HG03521 (cell line): Measurements from ENCODE around the gene SKIC8.
A peak's percentile ranks its signal among the peaks of the same experiment; 100 is the strongest.

Experiments used
- ATAC-seq: cut with Tn5 transposase; IDR thresholded peaks from one replicate; pipeline ENCODE4 v1.9.1; 2021; ENCODE audit warnings: mild to moderate bottlenecking, moderate library complexity; ENCODE audit not compliant: unreplicated experiment

The SKIC8 gene

DNA sequence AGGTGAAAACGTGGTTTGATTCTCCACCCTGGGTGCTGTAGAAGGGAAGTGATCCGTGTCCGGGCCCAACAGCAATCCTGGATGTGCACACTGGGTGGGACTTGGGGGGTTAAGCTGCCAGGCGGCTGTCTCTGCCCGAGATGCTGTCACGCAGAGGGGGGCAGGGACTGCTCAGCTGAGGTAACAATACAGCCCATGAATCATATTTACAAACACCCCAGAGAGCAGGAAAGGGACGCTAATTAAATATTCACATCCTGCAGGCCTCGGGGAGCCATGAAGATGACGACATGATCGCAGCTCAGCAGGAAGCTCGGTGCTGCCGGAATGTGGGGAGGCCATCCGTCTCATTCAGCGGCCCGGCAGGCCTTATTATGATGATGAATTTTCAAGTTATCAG, 22.8 kb upstream of the SKIC8 start:
- ATAC-seq, result no peak

DNA sequence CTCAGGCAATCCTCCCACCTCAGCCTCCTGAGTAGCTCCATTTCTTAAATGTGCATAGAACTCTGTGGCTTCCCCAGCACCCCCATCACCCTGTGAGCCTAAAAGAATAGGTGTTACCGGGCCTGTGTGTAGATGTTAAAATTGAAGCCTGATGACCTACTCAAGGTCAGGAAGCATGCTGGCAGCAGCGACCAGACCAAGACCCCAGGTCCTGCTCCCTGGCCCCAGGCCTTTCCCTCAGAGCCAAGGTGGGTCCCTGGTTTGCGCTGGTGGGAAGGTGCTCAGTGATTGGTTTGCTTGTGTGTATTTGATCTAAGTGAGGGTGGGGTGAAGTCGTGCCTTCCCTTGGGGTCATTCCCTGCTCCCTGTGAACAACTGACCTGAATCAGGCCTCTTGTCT, 22.4 kb upstream of the SKIC8 start:
- no peak for ATAC-seq

DNA sequence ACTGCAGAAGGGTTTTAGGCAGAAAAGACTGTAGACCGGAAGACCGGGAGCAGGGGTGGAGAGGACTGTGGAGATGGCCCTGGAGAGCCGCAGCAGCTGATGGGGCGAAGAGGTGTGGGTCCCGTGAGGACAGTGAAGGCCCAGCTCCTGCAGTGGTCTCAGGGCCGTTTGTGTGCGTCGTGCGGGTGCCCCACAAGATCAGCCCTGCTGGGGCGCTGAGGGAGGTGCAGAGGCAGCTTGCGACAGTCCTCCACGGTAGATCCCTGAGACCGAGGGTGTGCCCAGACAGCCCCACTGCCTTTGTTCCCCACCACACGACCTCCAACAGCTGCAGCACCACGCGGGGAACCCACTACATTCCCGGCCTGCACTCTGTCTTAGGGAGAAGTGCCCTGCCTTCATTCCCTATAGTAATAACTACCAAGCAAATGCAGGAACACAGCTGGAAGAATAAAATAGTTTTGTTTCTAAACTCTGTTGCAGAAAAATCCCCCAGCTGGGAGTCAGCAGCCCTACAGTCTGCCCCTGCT, 21.7 kb upstream of the SKIC8 start:
- no peak for ATAC-seq

DNA sequence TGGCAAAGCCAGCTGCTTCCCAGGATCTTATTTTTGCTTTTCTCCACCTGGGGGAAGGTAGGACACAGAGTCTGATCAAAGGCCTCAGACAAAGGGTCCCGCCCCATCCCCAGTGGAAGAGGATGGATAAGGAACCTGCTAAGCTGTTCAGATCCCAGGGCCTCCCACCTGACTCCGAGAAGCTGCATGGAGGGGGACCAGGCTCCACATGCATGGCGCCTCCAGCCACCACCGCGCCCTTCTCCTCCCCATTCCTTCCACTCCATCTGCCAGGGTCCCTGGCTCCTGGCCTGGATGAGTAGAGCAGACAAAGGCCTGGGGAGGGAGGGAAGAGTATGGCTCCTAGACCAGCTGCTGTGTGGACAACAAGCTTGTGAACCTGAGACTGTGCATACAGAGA, 20.8 kb upstream of the SKIC8 start:
- ATAC-seq, result no peak

DNA sequence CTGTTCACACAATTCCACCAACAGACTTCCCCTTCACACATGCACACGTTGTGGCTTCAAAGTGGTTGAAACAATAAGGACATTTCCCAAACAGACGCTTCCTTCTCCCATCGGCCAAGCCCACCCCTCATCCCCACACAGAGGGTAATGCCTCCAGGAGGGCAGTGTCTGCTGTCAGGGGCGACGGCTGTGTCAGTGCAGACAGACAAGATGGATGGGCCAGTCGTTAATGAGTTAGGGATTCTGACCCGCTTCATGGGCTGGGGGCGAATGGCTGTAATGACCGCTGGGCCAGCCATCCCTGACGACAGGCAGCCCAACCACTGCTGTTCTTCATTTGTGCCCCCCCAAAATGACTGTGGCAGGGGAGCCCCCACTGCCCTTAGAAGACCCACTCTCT, 20.2 kb upstream of the SKIC8 start:
- ATAC-seq, result no peak

DNA sequence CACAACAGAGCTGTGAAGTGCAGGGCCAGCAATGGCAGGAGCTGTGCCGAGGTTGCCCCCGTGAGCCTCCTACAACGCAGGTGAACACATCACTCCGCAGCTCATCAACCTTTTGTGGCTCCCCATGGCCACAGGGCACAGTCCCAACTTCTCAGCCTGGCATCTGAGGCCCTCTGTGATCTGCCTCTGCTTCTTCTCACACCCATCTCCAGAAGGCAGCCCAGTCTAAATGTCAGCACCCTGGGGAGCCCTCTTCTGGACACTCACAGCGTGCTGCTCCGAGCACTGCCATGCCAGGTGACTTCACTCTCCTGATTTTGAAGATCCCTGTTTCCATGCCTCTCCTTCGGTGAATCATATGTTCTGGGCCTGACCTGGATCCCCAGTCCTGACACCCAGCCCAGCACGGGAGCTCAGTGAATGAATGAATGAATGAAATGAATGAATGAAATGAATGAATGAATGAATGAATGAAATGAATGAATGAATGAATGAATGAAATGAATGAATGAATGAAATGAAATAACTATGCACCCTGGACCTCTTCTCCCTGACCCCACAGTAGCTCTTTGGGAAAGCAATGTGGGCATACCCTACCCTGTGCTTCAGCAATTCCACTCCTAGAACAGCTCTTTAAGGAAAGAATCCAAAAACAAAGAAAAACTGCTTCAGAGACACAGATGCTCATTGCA, 17.9 kb upstream of the SKIC8 start:
- ATAC-seq, result no peak

DNA sequence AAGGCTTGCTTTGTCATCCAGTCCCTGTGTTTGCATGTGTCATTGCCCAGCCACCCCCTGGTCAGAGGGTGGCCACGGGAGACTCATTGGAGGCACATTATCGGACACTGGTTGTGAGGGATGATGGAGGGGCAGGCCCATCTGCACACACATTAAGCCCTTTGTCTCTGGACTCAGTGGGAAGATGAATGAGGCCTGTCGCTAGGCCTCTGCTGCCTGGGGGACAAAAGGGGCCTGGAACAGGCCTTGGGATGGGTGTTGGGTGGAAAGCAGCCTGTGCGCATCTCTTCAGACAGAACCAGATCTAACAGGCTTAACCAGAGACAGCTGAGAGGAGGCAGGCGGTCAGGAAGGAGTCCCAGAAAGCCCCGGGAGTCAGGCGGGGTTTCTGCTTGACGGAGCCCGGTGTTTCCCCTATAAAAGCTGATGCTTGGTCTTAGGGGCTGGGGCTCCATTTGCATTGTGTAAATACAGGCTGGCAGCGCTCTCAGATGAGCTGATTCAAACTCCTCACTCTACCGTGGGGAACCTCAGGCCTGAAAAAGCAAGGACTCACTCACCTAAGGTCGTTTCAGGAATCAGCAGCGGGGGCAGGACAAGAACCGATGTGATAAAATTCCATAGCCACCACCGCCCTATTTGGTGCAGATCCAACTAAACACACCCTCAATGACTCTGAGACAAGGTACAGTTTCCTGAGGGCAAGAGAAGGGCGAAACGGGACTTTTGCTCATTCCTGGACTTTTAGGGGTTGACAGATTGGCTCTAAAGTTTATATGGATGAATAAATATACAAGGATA, 17.1 kb upstream of the SKIC8 start:
- ATAC-seq, result no peak

DNA sequence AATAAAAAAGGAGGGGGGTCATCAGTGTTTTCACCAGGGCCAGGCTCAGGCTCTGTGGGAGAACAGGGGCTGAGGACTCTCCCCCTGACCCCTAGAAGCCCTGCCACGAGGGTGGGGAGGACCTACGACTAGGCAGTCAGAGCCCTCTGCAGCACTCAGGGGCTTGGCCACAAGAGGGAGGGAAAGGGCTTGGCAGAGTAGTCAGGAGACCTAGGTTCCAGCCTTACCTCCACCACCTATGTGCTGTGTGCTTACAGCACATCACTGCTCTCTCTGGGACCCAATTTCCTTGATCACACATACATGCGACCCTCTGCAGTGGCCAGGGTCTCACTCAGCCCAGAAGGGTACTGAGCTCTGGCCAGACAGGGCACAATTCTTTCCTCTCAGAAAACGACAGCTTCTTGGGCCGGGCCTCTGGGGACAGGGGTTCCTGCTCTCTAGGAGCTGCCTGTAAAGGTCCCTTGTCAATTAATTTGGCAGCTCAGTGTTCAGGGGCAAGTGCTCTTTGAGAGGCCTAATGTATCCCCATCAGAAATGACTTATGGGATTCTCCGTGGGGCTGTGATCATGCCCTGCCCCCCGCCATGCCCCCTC, 16.4 kb upstream of the SKIC8 start:
- ATAC-seq, result no peak

DNA sequence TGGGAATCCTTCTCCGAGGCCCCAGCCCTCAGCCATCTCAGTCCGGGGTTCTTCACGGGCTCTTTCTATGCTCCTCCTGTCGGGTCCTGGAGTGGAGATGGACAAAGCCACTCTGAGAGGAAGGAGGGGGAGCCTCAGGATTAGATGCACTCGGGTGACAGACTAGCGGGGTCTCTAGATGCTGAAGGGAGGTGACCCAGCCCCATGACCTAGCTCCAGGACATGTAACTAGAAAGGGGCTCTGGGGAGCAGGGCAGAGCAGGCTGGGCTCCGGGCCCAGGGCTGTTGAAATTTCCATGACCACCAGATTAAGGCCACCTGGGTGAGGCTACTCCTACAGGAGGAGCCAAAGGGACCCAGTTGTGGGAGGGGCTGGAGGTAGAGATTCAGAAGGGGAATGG, 14.8 kb upstream of the SKIC8 start:
- no peak for ATAC-seq

DNA sequence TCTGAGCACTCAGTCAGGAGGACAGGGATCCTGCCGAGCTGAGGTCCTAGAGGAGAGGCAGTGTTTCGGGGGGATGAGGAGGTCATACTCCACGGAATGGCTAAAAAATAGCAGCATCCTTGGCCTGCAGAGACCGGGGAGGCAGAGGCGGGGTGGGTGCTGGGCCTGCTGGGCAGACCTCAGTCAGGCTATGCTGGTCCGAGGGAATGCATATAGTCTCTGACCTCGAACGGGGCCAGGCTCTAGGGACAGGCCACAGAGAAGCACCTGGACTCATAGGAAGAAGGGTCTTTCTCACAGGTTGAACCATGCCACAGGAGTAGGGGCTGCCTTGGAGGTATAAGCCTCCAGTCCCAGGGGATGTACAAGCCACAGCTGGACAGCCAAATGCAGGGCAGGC, 14.0 kb upstream of the SKIC8 start:
- no peak for ATAC-seq

DNA sequence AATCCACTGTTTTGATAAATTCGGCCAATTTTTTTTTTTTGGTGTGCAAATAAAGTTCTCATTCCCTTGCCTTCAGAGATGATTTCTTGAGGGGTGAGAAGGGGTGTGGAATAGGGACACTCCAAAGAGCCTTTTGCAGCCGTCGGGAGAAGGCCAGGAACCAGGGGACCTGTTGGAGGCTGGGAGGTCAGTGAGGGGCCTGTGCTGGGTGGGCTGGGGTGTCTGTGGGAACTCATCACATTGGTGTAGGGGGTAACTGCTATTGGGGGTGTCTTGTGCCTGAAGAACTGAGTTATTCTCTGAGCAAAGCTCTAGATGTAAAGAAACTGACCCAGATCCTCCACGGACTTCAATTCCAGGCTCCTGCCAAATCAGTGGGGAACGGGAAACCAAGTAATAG, 13.5 kb upstream of the SKIC8 start:
- ATAC-seq, result no peak

DNA sequence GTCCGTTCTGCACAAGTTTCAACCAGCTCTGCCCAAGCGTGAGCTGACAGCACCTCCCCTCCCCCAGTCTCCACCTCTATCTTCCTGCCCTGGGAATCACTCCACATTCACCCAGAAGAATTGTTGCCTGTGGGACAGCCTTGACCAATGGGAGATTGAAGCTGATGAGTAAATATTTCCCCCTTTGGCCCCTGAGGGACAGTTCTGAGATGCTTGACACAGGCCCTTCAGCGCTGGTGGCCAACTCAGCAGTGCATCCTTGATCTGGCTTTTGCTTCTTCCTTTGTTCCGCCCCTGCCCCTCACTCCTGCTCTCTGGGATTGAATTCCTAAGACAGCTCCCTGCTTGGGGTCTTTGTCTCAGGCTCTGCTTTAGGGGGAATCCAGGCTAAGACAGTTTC, 13.1 kb upstream of the SKIC8 start:
- no peak for ATAC-seq

DNA sequence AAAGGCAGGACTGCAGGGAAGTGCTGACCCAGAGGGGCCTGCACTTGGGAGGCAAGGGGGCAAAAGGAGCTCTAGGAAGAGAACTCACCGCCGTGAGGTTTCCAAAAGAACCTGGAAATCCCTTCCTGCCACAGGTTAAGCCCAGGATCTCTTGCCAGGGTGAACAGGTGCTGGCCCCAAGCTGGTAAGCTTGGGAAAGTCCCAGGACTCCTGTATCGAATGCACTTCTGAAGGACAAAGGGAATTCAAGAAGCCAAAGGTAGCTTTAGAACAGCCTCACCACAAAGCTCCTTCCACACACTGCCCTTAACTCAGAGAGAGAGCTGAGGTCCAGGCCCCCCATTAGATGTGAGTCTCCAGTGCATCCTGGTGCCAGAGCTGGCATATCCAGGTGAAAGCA, 11.9 kb upstream of the SKIC8 start:
- ATAC-seq, result no peak

DNA sequence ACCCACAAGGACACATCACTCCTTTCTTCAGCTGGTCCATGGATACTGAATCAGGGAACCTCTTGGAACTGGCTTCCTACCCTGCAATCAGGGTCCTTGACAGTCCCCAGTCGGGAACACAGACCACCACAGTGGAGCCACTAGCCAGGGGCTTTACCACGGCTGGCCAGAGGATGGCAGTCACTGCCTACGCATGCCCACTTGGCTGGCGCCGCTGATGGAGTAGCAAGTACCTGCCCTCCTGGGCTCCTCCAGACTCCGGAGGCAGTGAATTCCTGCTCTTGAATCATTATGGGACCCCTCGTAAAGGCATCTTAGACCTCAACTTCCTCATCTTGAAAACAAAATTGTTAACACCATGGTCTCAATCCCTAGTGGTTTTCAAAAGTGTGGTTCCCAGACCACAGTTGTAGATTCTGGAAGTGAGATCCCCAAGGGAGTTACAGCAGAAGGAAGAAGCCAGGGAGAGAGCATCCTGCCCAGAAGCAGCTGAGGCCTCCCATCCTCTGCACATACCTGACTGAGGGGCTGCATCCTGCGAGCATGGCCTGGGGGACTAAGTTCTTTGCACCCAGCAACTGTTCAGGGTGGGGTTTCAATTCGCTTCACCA, 9.1 kb upstream of the SKIC8 start:
- ATAC-seq, result peak; percentile 54

DNA sequence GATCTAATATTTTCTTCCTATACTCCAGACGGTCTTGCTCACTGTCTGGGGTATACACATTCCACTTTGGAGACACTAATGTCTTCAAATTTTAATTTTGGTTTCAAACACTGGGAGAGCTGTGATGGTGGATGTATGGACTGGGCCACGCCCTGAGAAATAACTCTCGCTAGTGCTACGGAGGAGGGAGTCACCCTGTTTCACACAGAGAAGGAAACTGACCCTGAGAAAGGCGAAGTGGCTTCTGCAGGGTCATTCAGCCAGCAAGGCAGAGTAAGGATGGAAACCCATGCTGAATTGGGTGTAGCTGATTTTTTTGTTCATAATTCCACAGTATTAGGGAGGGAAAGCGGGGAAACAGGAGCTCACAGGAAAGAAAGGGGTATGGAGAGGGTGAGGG, 8.6 kb upstream of the SKIC8 start:
- no peak for ATAC-seq

DNA sequence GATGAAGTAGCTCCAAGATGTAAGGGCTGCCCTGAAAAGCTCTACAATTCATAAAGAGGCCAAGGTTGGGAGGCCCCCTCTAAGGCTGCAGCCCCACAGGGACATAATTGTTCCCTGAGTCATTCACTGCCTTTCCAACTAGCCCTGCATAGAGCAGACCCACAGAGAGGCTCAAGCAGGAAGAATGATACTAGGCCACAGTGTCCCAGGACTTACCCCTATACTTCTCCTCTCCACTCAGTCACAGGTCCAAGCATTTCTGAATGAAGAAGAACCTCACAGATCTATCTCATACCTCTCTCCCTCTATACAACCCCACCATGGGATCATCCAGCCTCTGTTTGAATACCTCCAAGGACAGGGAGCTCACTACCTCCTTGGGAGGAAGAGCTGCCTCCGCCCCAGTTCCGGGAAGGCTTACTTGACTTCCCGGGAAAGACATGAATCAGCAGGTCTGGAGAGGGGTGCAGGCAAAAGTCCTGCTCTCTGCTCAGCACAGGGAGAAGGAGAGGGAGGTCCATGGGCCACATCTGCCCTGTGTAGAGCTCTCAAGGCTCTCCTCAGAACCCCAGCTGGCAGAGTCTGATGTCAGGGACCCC, 6.9 kb upstream of the SKIC8 start:
- ATAC-seq, result no peak

DNA sequence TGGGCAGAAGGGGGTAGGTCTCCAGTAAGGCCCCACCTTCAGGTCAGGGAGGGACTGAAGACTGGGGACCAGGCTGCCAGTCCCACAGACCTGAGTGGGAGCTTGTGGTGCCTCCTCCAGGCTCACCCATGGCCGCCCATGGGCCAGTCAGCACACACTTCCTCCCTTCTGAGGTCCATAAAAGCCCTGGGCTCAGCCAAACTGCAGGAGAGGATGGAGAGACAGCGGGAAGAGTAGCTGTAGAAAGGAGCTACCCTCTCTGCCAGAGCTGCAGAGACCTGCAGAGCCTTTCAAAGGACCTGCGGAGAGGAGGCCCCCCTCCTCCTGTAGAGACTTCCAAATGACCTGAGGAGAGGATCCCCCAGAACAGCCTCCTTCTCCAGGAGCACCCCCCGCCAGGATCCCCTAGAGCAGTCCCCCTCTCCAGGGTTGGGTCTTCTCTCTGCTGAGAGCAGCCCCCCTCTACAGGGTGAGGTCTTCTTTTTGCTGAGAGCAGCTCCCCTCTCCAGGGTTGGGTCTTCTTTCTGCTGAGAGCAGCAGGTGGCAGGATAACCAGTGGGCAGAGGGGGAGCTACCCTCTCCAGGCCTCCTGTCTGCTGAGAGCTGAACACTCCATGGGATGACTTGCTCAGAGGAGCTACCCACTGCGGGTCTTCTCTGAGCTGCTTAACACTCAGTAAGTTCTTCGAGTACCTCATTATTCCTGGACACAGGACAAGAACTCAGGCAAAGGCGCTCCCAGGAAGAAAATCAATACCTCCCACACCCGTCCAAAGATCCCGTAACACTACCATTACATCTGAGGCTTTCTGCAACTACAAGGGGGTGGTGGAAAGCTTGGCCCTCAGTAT, 5.0 kb upstream of the SKIC8 start:
- no peak for ATAC-seq

DNA sequence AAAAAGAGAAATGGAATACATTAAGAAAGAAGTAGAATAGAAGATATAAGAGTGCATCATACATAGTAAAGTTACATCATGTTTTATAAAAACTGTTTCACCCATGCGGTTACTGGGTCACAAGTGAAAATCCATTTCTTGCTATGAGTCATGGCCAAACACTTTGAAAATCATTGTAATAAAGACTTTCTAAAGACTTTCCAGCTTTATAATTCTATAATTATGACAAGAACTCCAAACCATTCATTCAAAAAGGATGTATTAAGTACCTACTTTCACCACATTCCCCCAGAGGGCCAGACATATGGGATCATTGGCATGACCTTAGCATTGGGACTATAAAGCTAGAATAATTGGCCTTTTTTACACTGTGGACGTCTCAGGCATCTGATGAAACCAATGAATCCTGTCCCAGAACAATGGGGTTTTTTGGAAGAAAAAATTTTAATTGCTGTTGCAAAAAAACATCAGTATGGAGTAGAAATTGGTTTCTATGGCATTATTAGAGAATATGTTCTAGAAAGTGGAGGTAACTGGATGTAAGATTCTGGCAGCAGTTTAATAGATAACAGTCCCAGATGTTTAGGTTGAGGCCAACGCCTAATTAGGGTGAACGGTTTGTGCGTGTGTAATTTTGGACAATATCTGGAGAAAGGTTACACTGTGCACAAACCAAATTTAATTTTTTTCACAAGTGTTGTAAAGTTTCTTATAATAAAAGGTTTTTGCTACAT, 3.3 kb upstream of the SKIC8 start:
- no peak for ATAC-seq

DNA sequence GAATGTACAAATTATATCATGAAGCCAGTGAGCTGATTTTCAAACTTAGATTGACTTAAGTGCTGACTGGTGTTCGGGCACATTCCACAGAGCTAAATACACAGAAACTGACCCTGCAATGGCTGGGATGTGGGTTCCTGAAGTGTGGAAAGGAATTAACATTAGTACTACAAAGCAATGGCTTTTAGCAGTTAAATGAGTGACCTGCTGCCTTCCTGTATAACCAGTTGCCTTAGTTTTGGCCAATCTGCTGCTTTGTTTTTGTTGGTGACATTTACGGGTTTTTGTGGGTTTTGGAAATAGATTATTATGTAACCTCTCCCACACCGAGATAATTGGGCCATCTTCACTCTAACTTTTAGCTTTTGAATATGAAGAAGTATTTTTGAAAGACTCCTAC, 2.4 kb upstream of the SKIC8 start:
- ATAC-seq, result no peak

DNA sequence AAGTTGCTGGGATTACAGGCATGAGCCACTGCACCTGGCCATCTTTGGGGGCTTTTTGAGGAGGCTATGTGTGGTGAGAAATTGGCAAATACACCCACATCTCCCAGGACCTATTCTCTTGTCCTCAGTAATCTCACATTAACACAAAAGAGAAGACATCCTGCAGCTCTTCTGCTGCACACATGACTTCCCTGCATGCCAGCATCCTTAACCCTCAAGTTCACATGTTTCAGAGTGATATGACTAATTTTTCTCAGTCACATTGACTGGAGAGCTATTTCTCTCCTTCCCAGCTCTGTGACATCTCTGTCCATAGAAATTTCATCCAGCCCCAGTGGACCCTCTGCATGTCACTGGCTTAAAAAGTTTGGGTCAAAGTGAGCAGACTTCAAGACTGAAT, 1.9 kb upstream of the SKIC8 start:
- no peak for ATAC-seq
